NCI-H1436 (cell line): ENCODE measurements around the gene C1R.
A peak's percentile ranks its signal among the peaks of the same experiment; 100 is the strongest.
"Not testable (repeated sequence)": the region's sequence is repeated elsewhere in the genome, so short reads cannot be mapped to it uniquely, and the experiment has no call there.

Experiments used
- DNase-seq: peaks from one replicate; lab custom pipeline; 2025; lab: John Stamatoyannopoulos, UW

Gene C1R

GRCh38 chr12:7068240-7068993 is 23.8 kb downstream of the C1R start:
- no peak for DNase-seq

DNA sequence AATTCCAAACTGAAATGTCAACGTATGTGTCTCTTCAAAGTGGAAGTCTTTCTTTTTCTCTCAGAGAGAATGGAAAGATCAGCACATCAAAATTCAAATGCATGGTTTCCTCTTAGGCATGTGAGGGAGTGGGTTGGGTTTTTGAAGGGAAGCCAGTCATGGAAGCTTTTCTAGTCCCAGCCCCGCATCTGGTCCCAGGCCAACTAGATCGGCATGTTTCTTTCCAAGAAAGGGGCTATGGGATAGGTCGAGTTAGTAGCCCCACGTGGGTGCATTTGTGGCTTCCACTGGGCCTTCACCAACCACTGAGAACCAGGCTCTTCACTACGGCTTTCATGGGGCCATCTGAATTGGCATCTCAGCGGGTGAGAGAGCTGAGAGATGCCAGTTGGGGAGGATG is 25.1 kb downstream of the C1R start:
- no peak for DNase-seq

- no peak for DNase-seq
Measured at GRCh38 chr12:7066596-7066995, 25.6 kb downstream of the C1R start.

GRCh38 chr12:7065073-7065623 is 27.1 kb downstream of the C1R start:
- DNase-seq: no peak

- DNase-seq: no peak
Measured at GRCh38 chr12:7064516-7064915, 27.7 kb downstream of the C1R start.

GRCh38 chr12:7061596-7061995 is 30.6 kb downstream of the C1R start:
- no peak for DNase-seq

- DNase-seq: no peak
Measured at GRCh38 chr12:7061138-7061537, 31.1 kb downstream of the C1R start.

- no peak for DNase-seq
Measured at GRCh38 chr12:7060353-7060954, 31.8 kb downstream of the C1R start, which contains the start of gene C1S. TSS of gene C1S (plus strand) at chr12:7060718. CDS start at chr12:7061913, 1,195 bp downstream.

DNA sequence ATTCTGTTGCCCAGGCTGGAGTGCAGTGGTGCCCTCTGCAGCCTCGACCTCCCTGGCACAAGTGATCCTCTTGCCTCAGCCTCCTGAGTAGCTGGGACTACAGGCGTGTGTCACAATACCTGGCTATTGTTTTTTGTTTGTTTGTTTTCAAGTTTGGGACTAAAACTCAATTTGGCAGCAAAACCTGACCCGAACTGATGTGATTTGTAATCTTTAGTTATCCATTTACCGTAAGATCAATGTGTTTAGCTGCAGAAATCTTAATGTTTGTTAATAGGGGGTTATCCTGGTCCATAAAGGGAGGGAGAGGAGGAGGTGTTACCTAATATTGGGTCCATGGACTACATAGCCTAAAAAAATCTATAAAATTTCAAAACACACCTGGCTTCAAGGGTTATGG is 32.5 kb downstream of the C1R start:
- no peak for DNase-seq

- DNase-seq: no peak
Measured at GRCh38 chr12:7058850-7059395, 33.3 kb downstream of the C1R start.

- no peak for DNase-seq
Measured at GRCh38 chr12:7058163-7058845, 33.9 kb downstream of the C1R start.

GRCh38 chr12:7055736-7056135 is 36.5 kb downstream of the C1R start:
- DNase-seq: not testable (repeated sequence)

- no peak for DNase-seq
Measured at GRCh38 chr12:7054925-7055324, 37.3 kb downstream of the C1R start.

DNA sequence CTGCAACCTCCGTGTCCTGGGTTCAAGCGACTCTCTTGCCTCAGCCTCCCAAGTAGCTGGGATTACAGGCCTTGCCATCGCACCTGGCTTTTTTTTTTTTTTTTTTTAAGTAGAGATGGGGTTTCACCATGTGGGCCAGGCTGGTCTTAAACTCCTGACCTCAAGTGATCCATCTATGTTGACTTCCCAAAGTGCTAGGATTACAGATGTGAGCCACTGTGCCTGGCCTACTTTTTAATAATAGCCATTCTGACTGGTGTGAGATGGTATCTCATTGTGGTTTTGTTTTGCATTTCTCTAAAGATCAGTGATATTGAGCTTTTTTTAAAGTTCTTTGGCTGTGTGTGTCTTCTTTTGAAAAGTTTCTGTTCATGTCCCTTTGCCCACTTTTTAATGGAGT is 42.3 kb downstream of the C1R start:
- not testable (repeated sequence) for DNase-seq

- not testable (repeated sequence) for DNase-seq
Measured at GRCh38 chr12:7049445-7049951, 42.7 kb downstream of the C1R start.

- no peak for DNase-seq
Measured at GRCh38 chr12:7047306-7047705, 44.9 kb downstream of the C1R start.

- no peak for DNase-seq
Measured at GRCh38 chr12:7046383-7047105, 45.7 kb downstream of the C1R start.

GRCh38 chr12:7045913-7046312 is 46.3 kb downstream of the C1R start:
- DNase-seq: no peak

DNA sequence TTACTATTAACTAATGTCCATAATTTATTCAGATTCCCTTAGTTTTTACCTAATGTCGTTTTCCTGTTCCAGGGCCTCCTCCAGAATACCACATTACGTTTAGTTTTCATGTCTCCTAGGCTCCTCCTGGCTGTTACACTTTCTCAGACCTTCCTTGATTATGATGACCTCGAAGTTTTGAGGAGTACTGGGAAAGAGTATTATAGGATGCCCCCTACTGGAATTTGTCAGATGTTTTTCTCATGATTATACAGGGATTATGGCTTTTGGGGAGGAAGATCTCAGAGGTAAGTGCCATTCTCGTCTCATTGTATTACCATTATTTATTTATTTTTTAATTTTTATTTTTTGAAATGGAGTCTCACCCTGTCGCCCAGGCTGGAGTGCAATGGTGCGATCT is 49.4 kb downstream of the C1R start:
- DNase-seq: peak; percentile 4

- no peak for DNase-seq
Measured at GRCh38 chr12:7039403-7039802, 52.8 kb downstream of the C1R start.

GRCh38 chr12:7038591-7038990 is 53.7 kb downstream of the C1R start:
- no peak for DNase-seq

- DNase-seq: not testable (repeated sequence)
Measured at GRCh38 chr12:7037411-7037810, 54.8 kb downstream of the C1R start.
